ENCODE results near the gene SFXN5.
"Not testable (repeated sequence)": the region's sequence is repeated elsewhere in the genome, so short reads cannot be mapped to it uniquely, and the experiment has no call there.

Gene SFXN5

DNA sequence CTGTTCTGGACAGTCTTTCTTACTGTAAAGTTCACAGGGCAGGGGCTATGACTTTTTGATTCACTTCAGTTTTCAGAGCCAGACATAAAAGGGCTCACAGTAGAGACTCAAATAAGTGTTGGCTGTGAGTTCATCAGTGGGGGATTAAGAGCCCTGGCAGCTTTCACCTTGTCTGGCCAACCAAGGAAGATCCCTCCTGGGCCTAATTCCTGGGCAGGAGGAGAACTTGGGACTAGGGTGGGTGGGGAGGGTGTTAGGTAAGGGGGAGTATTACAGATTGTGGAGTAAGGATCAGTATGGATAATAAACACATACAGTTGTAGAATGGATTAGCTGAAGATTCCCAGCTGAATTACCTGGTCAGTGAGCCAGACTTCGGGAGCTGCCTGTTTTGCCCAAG, 904 bp upstream of the SFXN5 start:
- H3K27ac ChIP-seq (ENCODE audit: low read length) = no peak overlapping the region
- H3K4me3 ChIP-seq (ENCODE audit: low read length) = peak overlapping the region; percentile 86
- H3K4me1 ChIP-seq (ENCODE audit: insufficient read depth, low read length) = peaks cover 12% of the 10 kb centered on the region
- no peaks in the 10 kb centered on the region for H3K9me3 ChIP-seq (ENCODE audit: insufficient read depth, low read depth, low read length)
- H3K27me3 ChIP-seq (ENCODE audit: insufficient read depth, low read length) = peaks cover 5% of the 10 kb centered on the region; the same call in 1 of the 2 replicates
- H3K36me3 ChIP-seq (ENCODE audit: insufficient read depth, low read depth, low read length) = no peaks in the 10 kb centered on the region
- peak overlapping the region; percentile 96 for H3K9ac ChIP-seq (ENCODE audit: low read depth, low read length)

DNA sequence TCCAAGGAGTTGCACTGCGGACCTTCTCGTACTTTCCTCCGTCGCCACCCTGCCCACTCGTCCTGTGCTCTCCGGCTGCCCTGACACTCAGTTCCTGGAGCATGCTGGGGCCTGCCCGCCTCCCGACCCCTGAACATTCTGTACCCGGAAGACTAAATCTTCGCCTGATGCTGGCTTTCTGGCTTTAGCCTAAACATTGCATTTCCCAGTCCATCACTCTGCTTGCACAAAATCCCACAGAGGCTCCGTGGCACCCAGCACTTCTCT, 550 bp upstream of the SFXN5 start:
- Histone ChIP-seq H3K9ac (ENCODE audit: low read depth, low read length) (peak overlapping the region; percentile 96), H3K4me1 (ENCODE audit: insufficient read depth, low read length) (peaks cover 12% of the 10 kb centered on the region), H3K27me3 (ENCODE audit: insufficient read depth, low read length) (peaks cover 5% of the 10 kb centered on the region; the same call in 1 of the 2 replicates), H3K27ac (ENCODE audit: low read length) (no peak overlapping the region), H3K36me3 (ENCODE audit: insufficient read depth, low read depth, low read length) (no peaks in the 10 kb centered on the region), H3K4me3 (ENCODE audit: low read length) (peak overlapping the region; percentile 86), H3K9me3 (ENCODE audit: insufficient read depth, low read depth, low read length) (no peaks in the 10 kb centered on the region)

DNA sequence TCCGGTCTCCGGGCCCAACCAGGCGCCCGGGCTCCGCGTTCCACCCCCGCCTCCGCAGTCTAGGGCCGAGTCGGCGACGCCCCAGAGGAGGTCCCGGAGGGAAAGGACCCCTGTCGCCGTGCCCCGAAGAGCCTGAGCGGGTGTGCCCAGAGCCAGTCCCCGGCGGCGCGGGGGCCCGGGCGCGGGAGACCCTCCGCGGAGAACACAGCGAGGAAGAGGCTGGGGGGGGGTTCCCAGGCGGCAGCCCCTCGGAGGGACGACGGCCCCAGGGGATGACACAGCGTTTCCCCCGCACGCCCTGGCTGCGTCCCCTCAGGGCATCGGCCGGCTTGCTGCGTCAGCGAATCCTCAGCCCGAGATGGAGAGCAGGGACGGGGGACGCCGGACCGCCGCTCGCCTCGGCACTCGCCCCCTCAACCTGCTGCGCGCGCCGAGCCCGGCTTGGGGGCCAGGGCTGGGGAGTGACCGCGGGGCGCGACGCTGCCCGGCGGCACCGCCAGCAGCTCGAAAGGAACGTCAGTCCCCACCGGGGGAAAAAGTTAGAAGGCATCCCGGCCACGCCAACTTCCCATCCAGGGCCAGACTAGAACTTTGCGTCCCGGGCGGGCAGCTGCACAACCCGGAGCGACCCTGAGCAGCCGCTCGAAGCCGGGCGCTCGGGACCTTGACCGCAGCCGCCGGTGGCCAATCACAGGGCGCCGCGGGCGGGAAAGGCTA, 711 bp downstream of the SFXN5 start:
- Histone ChIP-seq H3K9ac (ENCODE audit: low read depth, low read length) (peak overlapping the region; percentile 96), H3K4me3 (ENCODE audit: low read length) (peak overlapping the region; percentile 86), H3K9me3 (ENCODE audit: insufficient read depth, low read depth, low read length) (no peaks in the 10 kb centered on the region), H3K36me3 (ENCODE audit: insufficient read depth, low read depth, low read length) (no peaks in the 10 kb centered on the region), H3K4me1 (ENCODE audit: insufficient read depth, low read length) (peaks cover 12% of the 10 kb centered on the region), H3K27me3 (ENCODE audit: insufficient read depth, low read length) (peaks cover 5% of the 10 kb centered on the region; the same call in 1 of the 2 replicates), H3K27ac (ENCODE audit: low read length) (peak overlapping the region; percentile 40)

DNA sequence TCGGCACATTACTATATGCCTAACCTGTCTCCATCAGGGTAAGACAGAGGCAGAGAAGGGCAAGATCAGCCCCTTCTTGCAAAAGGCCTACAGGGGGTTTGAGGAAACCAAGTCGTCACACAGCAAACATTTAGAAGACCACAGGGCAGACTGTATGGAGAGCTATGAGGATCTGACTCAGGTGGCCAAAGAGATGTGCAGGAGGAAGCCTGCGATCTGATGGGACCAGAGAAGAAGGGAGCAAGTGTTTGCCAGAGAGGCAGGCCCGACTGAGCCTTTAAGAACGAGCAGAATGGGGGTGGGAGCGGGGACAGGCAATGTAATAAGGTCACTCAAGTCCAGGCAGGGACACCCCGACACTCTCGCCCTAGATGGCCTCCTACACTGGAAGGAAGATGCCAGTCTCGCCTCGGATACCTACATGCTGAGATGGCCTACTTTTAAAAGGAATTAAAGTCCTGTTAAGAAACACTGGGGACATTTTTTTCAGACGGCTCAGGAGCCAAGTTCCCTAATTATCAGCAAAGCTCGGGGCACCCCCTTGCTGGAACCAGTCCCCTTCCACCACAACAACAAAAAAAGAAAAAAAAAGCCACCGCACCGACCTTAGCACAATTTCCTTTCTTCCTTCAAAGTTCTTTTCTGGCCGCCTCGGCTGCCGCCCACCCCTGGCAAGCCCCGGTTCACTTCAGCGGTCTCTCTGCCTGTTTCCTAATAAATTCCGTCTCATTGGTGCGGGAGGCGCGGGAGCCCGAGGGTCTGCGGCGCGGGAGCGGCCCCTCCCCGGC, 1.5 kb downstream of the SFXN5 start:
- H3K9me3 ChIP-seq (ENCODE audit: insufficient read depth, low read depth, low read length) = no peaks in the 10 kb centered on the region
- peaks cover 12% of the 10 kb centered on the region for H3K4me1 ChIP-seq (ENCODE audit: insufficient read depth, low read length)
- peak overlapping the region; percentile 96 for H3K9ac ChIP-seq (ENCODE audit: low read depth, low read length)
- H3K27me3 ChIP-seq (ENCODE audit: insufficient read depth, low read length) = peaks cover 5% of the 10 kb centered on the region; the same call in 1 of the 2 replicates
- no peaks in the 10 kb centered on the region for H3K36me3 ChIP-seq (ENCODE audit: insufficient read depth, low read depth, low read length)
- H3K4me3 ChIP-seq (ENCODE audit: low read length) = peak overlapping the region; percentile 86
- H3K27ac ChIP-seq (ENCODE audit: low read length) = peak overlapping the region; percentile 40

DNA sequence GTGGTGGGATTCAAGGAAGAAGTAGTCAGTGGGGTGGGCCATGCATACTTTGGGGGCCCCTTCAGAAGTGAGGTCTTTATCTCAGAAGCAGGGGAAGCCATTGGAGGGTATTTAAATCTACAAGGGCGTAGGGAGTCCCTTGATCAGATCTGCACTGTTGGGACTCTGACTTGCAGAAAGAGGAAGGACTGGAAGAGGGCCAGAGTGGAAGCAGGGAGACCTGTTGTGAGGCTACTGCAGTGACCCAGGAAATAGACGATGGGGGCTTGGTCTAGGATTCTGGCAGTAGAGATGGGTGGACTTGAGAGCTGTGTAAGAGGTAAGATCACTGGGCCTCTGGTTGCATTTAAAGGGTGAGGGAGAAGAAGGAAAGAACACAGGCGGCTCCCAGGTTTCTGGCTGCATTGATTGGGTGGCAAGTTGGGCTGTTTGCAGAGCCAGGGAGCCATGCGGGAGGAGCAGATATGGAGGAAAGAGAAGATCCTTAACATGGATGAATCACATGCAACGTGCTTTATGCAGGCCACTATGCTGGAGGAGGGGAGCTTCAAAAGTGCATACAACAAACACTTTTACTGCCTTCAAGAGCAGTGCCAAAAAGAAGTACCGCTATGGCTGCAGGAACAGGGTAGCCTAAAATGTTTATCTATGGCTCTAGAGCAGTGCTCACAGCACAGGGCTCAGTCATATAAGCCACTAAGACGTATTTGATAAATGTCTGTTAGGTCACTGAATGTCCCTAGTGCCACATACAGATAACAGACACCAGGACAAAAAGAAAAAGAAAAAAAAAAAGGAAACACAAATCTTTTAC, 2.3 kb downstream of the SFXN5 start:
- peak overlapping the region; percentile 96; the same call in 1 of the 2 replicates for H3K9ac ChIP-seq (ENCODE audit: low read depth, low read length)
- peaks cover 17% of the 10 kb centered on the region for H3K4me1 ChIP-seq (ENCODE audit: insufficient read depth, low read length)
- H3K9me3 ChIP-seq (ENCODE audit: insufficient read depth, low read depth, low read length) = no peaks in the 10 kb centered on the region
- H3K27me3 ChIP-seq (ENCODE audit: insufficient read depth, low read length) = peaks cover 5% of the 10 kb centered on the region; the same call in 1 of the 2 replicates
- no peaks in the 10 kb centered on the region for H3K36me3 ChIP-seq (ENCODE audit: insufficient read depth, low read depth, low read length)
- H3K4me3 ChIP-seq (ENCODE audit: low read length) = peak overlapping the region; percentile 86
- H3K27ac ChIP-seq (ENCODE audit: low read length) = no peak overlapping the region

DNA sequence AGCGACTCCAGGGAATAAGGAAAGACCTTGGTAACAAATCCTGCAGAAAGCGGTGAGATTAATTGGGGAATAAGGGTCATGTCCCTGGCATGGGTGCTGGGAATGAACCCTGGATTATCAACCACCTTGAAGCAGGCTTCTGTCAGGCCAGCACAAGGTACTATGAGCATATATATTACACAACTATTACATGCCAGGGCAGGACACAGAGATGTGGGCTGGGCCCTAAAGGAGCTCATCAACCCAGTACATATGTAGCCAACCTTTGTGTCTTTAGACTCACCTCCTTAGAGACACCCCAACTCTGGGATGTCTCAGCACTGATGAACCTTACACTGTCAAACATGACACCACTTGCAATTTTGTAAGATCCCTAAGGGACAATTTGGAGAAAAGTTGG, 3.4 kb downstream of the SFXN5 start:
- no peaks in the 10 kb centered on the region for H3K36me3 ChIP-seq (ENCODE audit: insufficient read depth, low read depth, low read length)
- H3K27me3 ChIP-seq (ENCODE audit: insufficient read depth, low read length) = peaks cover 5% of the 10 kb centered on the region; the same call in 1 of the 2 replicates
- no peak overlapping the region for H3K4me3 ChIP-seq (ENCODE audit: low read length)
- H3K9me3 ChIP-seq (ENCODE audit: insufficient read depth, low read depth, low read length) = no peaks in the 10 kb centered on the region
- no peak overlapping the region for H3K9ac ChIP-seq (ENCODE audit: low read depth, low read length)
- no peak overlapping the region for H3K27ac ChIP-seq (ENCODE audit: low read length)
- H3K4me1 ChIP-seq (ENCODE audit: insufficient read depth, low read length) = peaks cover 27% of the 10 kb centered on the region

DNA sequence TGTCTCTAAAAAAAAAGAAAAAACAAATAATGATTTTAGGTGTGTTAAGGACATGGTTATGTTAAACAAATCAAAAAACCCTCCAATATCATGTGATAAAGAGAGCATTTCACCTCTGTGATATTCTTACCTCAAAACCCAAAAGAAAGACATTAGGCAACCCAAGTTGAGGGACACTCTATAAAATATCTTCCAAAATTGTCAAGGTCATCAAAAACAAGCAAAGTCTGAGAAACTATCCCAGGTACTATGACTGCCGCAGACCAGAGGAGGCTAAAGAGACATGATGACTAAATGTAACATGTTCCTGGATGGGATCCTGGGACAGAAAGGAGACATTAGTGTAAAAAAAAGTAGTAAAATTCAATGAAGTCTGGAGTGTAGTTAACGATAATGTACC, 4.5 kb downstream of the SFXN5 start:
- Histone ChIP-seq H3K36me3 (ENCODE audit: insufficient read depth, low read depth, low read length) (no peaks in the 10 kb centered on the region), H3K27ac (ENCODE audit: low read length) (no peak overlapping the region), H3K9ac (ENCODE audit: low read depth, low read length) (no peak overlapping the region), H3K4me1 (ENCODE audit: insufficient read depth, low read length) (peaks cover 27% of the 10 kb centered on the region), H3K9me3 (ENCODE audit: insufficient read depth, low read depth, low read length) (no peaks in the 10 kb centered on the region), H3K27me3 (ENCODE audit: insufficient read depth, low read length) (peaks cover 1% of the 10 kb centered on the region; the same call in 1 of the 2 replicates), H3K4me3 (ENCODE audit: low read length) (no peak overlapping the region)

DNA sequence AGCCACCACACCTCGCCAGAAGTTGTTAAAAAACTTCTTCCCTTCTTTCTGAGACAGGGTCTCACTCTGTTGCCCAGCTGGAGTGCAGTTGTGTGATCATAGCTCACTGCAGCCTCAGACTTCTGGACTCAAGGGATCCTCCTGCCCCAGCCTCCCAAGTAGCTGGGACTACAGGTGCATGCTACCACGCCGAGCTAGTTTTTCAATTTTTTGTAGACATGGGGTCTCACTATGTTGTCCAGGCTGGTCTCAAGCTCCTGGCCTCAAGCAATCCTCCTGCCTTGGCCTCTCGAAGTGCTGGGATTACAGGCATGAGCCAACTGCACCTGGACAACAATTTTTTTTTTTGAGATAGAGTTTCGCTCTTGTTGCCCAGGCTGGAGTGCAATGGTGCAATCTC, 6.4 kb downstream of the SFXN5 start:
- not testable (repeated sequence) for H3K9ac ChIP-seq (ENCODE audit: low read depth, low read length); H3K27ac ChIP-seq (ENCODE audit: low read length); H3K27me3 ChIP-seq (ENCODE audit: insufficient read depth, low read length); H3K9me3 ChIP-seq (ENCODE audit: insufficient read depth, low read depth, low read length); H3K4me3 ChIP-seq (ENCODE audit: low read length); H3K36me3 ChIP-seq (ENCODE audit: insufficient read depth, low read depth, low read length)
- H3K4me1 ChIP-seq (ENCODE audit: insufficient read depth, low read length) = peaks cover 27% of the 10 kb centered on the region

DNA sequence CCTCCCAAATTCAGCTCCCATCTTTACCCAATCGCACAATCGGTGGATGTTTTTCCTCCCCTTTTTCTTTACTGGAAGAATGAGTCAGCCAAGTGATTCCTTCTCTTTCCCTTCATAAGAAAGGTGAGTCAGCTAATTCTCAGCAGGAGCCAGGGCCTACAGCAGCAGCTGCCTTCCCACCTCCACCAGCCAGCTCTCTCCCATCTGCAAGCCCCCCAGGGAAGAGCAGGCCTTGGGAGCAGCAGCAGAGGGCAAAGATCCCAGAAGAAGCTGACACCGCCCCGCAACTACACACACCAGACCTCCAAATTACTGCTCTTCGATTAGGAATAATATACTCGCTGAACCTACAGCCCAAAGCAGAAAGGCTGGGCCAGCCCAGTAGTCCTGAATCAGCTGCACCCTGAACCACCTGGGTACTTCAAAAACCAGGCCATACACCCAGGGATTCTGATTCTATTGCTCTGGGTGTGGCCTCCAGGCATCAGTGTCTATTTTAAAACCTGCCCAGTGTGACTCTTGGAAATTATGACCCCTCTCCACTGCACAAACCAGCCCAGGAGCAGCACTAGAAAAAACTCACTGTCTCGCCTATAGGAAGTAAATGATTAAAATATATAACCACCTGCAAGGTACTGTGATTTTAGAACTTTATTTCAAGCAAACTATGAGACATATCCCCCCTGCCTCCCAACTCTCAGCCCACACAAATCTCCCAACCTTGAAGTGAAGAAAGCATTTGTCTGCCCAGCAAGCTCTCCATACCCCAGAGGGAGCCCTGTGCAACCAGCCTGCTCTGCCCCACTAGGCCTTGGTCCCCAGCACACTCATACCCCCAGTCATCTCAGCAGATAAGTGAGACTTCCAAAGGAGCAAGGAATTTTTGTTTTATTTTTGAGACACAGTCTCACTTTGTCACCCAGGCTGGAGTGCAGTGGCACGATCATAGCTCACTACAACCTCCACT, 7.3 kb downstream of the SFXN5 start:
- peak overlapping the region; percentile 60; the same call in 1 of the 2 replicates for H3K9ac ChIP-seq (ENCODE audit: low read depth, low read length)
- no peak overlapping the region for H3K4me3 ChIP-seq (ENCODE audit: low read length)
- H3K4me1 ChIP-seq (ENCODE audit: insufficient read depth, low read length) = peaks cover 19% of the 10 kb centered on the region
- H3K9me3 ChIP-seq (ENCODE audit: insufficient read depth, low read depth, low read length) = no peaks in the 10 kb centered on the region
- no peaks in the 10 kb centered on the region for H3K27me3 ChIP-seq (ENCODE audit: insufficient read depth, low read length)
- H3K27ac ChIP-seq (ENCODE audit: low read length) = peak overlapping the region; percentile 10
- H3K36me3 ChIP-seq (ENCODE audit: insufficient read depth, low read depth, low read length) = no peaks in the 10 kb centered on the region

DNA sequence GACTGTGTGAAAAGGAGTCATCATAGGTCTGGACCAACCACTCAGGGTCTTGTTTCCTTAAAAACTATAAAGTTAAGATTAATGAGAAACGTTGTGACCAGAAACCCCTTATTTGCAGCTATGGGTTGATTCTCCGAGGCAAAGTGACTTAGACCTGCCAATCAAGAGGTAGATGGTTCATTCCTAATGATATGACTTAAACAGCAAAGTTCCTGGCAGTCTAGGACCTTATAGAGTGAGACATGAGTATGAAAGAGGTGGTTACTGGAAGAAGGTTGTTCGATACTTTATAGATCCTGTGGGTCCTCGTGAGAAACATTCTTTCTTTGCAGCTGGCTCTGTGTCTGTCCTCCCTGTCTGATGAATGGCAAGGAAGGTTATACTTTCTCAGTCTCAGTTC, 8.0 kb downstream of the SFXN5 start:
- no peak overlapping the region for H3K4me3 ChIP-seq (ENCODE audit: low read length)
- no peaks in the 10 kb centered on the region for H3K27me3 ChIP-seq (ENCODE audit: insufficient read depth, low read length)
- no peaks in the 10 kb centered on the region for H3K9me3 ChIP-seq (ENCODE audit: insufficient read depth, low read depth, low read length)
- H3K27ac ChIP-seq (ENCODE audit: low read length) = peak overlapping the region; percentile 10
- peaks cover 15% of the 10 kb centered on the region for H3K4me1 ChIP-seq (ENCODE audit: insufficient read depth, low read length)
- peak overlapping the region; percentile 60; the same call in 1 of the 2 replicates for H3K9ac ChIP-seq (ENCODE audit: low read depth, low read length)
- H3K36me3 ChIP-seq (ENCODE audit: insufficient read depth, low read depth, low read length) = 0 out of 2 replicates have a peak, but pooled peaks cover under 1% of the 10 kb centered on the region

DNA sequence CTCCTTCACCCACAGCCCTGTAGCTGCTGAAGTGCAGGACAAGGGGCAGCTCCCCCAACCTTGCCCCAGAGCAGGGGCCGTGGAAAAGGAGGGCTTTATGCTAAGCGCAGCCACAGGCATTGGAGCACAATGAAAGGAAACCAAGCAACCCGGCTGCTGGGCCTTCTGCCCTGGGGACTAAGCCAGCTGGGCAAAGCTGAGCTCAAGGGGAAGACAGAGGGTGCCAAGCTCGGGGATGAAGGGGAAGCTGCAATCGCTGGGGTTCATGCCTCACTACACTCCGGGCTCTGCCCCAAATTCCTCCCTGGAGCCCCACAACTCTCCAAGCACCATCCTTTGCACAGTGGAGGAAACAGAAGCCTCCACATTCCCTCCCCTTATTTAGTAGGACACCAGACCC, 12.4 kb downstream of the SFXN5 start:
- Histone ChIP-seq H3K27ac (ENCODE audit: low read length) (no peak overlapping the region), H3K4me3 (ENCODE audit: low read length) (no peak overlapping the region), H3K36me3 (ENCODE audit: insufficient read depth, low read depth, low read length) (peaks cover 25% of the 10 kb centered on the region), H3K27me3 (ENCODE audit: insufficient read depth, low read length) (no peaks in the 10 kb centered on the region), H3K4me1 (ENCODE audit: insufficient read depth, low read length) (peaks cover 8% of the 10 kb centered on the region), H3K9me3 (ENCODE audit: insufficient read depth, low read depth, low read length) (peaks cover 12% of the 10 kb centered on the region; the same call in 1 of the 2 replicates), H3K9ac (ENCODE audit: low read depth, low read length) (no peak overlapping the region)

Data from iPS-20b (cell line).